Measurements from ENCODE around the gene AKT2.

DNA sequence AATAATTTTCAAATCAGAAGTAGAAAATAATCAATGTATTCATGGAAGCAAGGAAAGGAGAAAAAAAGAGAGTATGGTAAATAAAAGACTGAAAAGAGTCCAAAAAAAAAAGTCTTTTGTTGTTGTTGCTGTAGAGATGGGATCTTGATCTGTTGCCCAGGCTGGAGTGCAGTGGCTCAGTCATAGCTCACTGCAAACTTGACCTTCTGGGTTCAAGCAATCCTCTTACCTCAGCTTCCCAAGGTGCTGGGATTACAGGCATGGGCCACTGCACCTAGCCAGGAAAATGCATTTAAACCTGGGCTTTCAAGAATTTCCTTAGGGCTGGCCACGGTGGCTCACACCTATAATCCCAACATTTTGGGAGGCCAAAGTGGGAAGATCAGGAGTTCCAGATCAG lies 100.9 kb downstream of the AKT2 start:
- TF ChIP-seq TEAD4 (IDR thresholded peaks at IDR 0.05) (no peak), RAD21 (IDR thresholded peaks at IDR 0.05; ENCODE audit: low read depth) (no peak)

Data from Ishikawa (cell line).